ENCODE data around the gene TWSG1. TPM values are rescaled to one million over a fixed set of nuclear protein-coding genes. Genes with fewer than 3 reads are reported as not detected.

Gene TWSG1
- total RNA-seq, 1 donor: 101 TPM

DNA sequence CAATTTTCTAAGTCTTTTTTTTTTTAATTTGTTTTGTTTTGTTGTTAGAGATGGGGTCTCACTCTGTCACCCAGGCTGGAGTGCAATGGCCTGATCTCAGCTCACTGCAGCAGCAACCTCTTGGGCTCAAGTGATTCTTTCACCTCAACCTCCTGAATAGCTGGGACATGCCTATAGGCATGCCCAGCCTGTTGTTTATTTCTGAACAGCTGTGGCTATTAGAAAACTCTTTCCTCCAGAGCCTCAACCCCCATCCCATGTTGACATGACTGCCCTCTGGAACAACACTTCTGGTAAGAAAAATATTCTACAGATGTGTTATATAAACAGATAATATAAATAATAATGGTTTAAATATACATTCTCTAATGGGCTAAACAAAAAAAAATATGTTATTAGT, 44.4 kb upstream of the TWSG1 start:
- Histone ChIP-seq H3K27ac (ENCODE audit: low read depth, low read length) (no peak overlapping the region), H2AFZ (ENCODE audit: low read length) (no peak overlapping the region)
- DNase-seq (ENCODE audit: insufficient read length, low spot score, missing footprints): no peak

GRCh38 chr18:9292047-9292446, 42.5 kb upstream of the TWSG1 start:
- no peak overlapping the region for H2AFZ ChIP-seq (ENCODE audit: low read length)
- no peak for DNase-seq (ENCODE audit: insufficient read length, low spot score, missing footprints)
- no peak for TF ChIP-seq CTCF (IDR thresholded peaks at IDR 0.05; ENCODE audit: extremely low read depth, low read depth, low read length)

More for the DNA sequence above, 44.4 kb upstream of the TWSG1 start:
- H3K9me3 ChIP-seq (ENCODE audit: low read depth, low read length): no peaks in the 10 kb centered on the region
- H3K4me2 ChIP-seq (ENCODE audit: insufficient read depth, low read length): no peak overlapping the region
- TF ChIP-seq CTCF (IDR thresholded peaks at IDR 0.05; ENCODE audit: extremely low read depth, low read depth, low read length): no peak
- H3K27me3 ChIP-seq (ENCODE audit: insufficient read depth, low read length): no peaks in the 10 kb centered on the region
- H3K79me2 ChIP-seq (ENCODE audit: insufficient read depth, low read length): no peaks in the 10 kb centered on the region
- no peaks in the 10 kb centered on the region for H4K20me1 ChIP-seq (ENCODE audit: insufficient read depth, low read length)
- no peaks in the 10 kb centered on the region for H3K36me3 ChIP-seq (ENCODE audit: insufficient read depth, low read length)
- no peaks in the 10 kb centered on the region for H3K4me1 ChIP-seq (ENCODE audit: insufficient read depth, low read length)
- no peak overlapping the region for H3K4me3 ChIP-seq (ENCODE audit: insufficient read depth, low read length)

GRCh38 chr18:9293948-9294347, 40.6 kb upstream of the TWSG1 start:
- Histone ChIP-seq H3K79me2 (ENCODE audit: insufficient read depth, low read length) (no peaks in the 10 kb centered on the region), H3K4me1 (ENCODE audit: insufficient read depth, low read length) (no peaks in the 10 kb centered on the region), H3K4me3 (ENCODE audit: insufficient read depth, low read length) (no peak overlapping the region), H3K27ac (ENCODE audit: low read depth, low read length) (no peak overlapping the region), H3K36me3 (ENCODE audit: insufficient read depth, low read length) (no peaks in the 10 kb centered on the region), H3K4me2 (ENCODE audit: insufficient read depth, low read length) (no peak overlapping the region), H2AFZ (ENCODE audit: low read length) (no peak overlapping the region), H4K20me1 (ENCODE audit: insufficient read depth, low read length) (no peaks in the 10 kb centered on the region), H3K9me3 (ENCODE audit: low read depth, low read length) (no peaks in the 10 kb centered on the region), H3K27me3 (ENCODE audit: insufficient read depth, low read length) (no peaks in the 10 kb centered on the region)
- TF ChIP-seq CTCF (IDR thresholded peaks at IDR 0.05; ENCODE audit: extremely low read depth, low read depth, low read length): no peak
- DNase-seq (ENCODE audit: insufficient read length, low spot score, missing footprints): no peak

More at GRCh38 chr18:9292047-9292446, 42.5 kb upstream of the TWSG1 start:
- Histone ChIP-seq H3K4me2 (ENCODE audit: insufficient read depth, low read length) (no peak overlapping the region), H4K20me1 (ENCODE audit: insufficient read depth, low read length) (no peaks in the 10 kb centered on the region), H3K4me1 (ENCODE audit: insufficient read depth, low read length) (no peaks in the 10 kb centered on the region), H3K27me3 (ENCODE audit: insufficient read depth, low read length) (no peaks in the 10 kb centered on the region), H3K9me3 (ENCODE audit: low read depth, low read length) (no peaks in the 10 kb centered on the region), H3K4me3 (ENCODE audit: insufficient read depth, low read length) (no peak overlapping the region), H3K79me2 (ENCODE audit: insufficient read depth, low read length) (no peaks in the 10 kb centered on the region), H3K27ac (ENCODE audit: low read depth, low read length) (no peak overlapping the region), H3K36me3 (ENCODE audit: insufficient read depth, low read length) (no peaks in the 10 kb centered on the region)

DNA sequence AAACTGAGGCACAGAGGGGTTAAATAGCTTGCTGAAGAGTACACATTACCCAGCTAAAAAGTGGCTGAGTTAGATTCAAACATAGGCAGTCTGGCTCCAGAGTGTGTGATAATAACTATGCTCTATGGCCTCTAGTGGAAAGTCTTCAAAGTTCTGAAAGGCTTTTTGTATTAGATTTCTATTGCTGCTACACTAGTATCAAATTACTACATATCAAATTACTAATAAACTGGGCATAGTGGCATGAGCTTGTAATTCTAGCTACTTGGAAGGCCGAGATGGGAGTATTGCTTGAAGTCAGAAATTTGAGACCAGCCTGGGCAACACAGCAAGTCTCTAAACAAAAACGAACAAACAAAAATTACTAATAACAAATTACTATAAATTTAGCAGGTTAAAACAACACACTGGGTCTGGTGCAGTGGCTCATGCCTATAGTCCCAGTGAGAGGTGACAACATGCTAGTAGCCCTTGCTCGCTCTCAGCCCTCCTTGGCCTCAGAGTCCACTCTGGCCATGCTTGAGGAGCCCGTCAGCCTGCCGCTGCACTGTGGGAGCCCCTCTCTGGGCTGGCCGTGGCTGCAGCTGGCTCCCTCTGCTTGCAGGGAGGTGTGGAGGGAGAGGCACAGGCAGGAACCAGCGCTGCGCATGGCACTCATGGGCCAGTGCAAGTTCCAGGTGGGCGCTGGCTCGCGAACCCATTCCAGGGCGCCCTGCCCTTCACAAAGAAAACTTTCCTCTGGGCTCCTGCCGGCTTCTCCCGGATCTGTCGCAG, 38.2 kb upstream of the TWSG1 start:
- Histone ChIP-seq H3K27ac (ENCODE audit: low read depth, low read length) (no peak overlapping the region), H2AFZ (ENCODE audit: low read length) (no peak overlapping the region), H4K20me1 (ENCODE audit: insufficient read depth, low read length) (no peaks in the 10 kb centered on the region), H3K36me3 (ENCODE audit: insufficient read depth, low read length) (no peaks in the 10 kb centered on the region), H3K4me1 (ENCODE audit: insufficient read depth, low read length) (no peaks in the 10 kb centered on the region), H3K79me2 (ENCODE audit: insufficient read depth, low read length) (no peaks in the 10 kb centered on the region), H3K4me2 (ENCODE audit: insufficient read depth, low read length) (no peak overlapping the region), H3K4me3 (ENCODE audit: insufficient read depth, low read length) (no peak overlapping the region), H3K9me3 (ENCODE audit: low read depth, low read length) (no peaks in the 10 kb centered on the region), H3K27me3 (ENCODE audit: insufficient read depth, low read length) (no peaks in the 10 kb centered on the region)
- DNase-seq (ENCODE audit: insufficient read length, low spot score, missing footprints): no peak
- no peak for TF ChIP-seq CTCF (IDR thresholded peaks at IDR 0.05; ENCODE audit: extremely low read depth, low read depth, low read length)
